Right ventricle myocardium superior (tissue), 1 donor: ENCODE data around the gene PTGS2. TPM values are rescaled to one million over a fixed set of nuclear protein-coding genes. Genes with fewer than 3 reads are reported as not detected.
"Not testable (repeated sequence)": the region's sequence is repeated elsewhere in the genome, so short reads cannot be mapped to it uniquely, and the experiment has no call there.

Experiments
- ATAC-seq: fragments of 200-7000 bp; cut with Tn5 transposase; one replicate; pipeline ENCODE4 v1.9.1; 2020; ENCODE audit warnings: mild to moderate bottlenecking; ENCODE audit not compliant: poor library complexity
- DNase-seq: peaks from one replicate; pipeline ENCODE4 v3.0.0-alpha.2; 2020
- intact Hi-C: fragments of 100-400 bp; cut with DNase I; formaldehyde crosslinking; loops from one replicate; pipeline ENCODE4 v1.11.2; 2022
- total RNA-seq: library from RNA; stranded (reverse); fragmentation: NEBNext Ultra II Directional; extraction: Animal tissue kit (Norgen Biotek cat#: 25700); gene quantifications from one replicate; pipeline ENCODE4 v1.2.1, GENCODE V29; 2021
- donor health status: DM: no; HTN: yes; CAD: no; lungs with severe emphysema.

The PTGS2 gene
- total RNA-seq, 1 donor from 2014 or later = 1.0 TPM

- intact Hi-C loops = no loop called here
- no peak for ATAC-seq
- no peak for DNase-seq
Measured at GRCh38 chr1:186672131-186672530, 8.1 kb downstream of the PTGS2 start.

- intact Hi-C loops = no loop called here
- no peak for ATAC-seq
- DNase-seq = no peak
Measured at GRCh38 chr1:186671136-186671825, 8.9 kb downstream of the PTGS2 start.

GRCh38 chr1:186670297-186671135 lies 9.7 kb downstream of the PTGS2 start:
- intact Hi-C loops = no loop called here
- ATAC-seq = no peak
- DNase-seq = no peak

GRCh38 chr1:186669784-186670183 lies 10.4 kb downstream of the PTGS2 start:
- ATAC-seq, DNase-seq, intact Hi-C loops: not testable (repeated sequence)

- DNase-seq, intact Hi-C loops, ATAC-seq: not testable (repeated sequence)
Measured at GRCh38 chr1:186664217-186664616, 16.0 kb downstream of the PTGS2 start.

- ATAC-seq (no peak), DNase-seq (no peak)
- intact Hi-C loops = no loop called here
Measured at GRCh38 chr1:186662752-186663151, 17.5 kb downstream of the PTGS2 start.

GRCh38 chr1:186659890-186660341 lies 20.3 kb downstream of the PTGS2 start:
- intact Hi-C loops = no loop called here
- DNase-seq (no peak), ATAC-seq (no peak)

- no peak for DNase-seq
- intact Hi-C loops = no loop called here
Measured at GRCh38 chr1:186658999-186659398, 21.2 kb downstream of the PTGS2 start.

GRCh38 chr1:186657481-186657880 lies 22.7 kb downstream of the PTGS2 start:
- intact Hi-C loops = no loop called here
- no peak for ATAC-seq

More at GRCh38 chr1:186658999-186659398, 21.2 kb downstream of the PTGS2 start:
- ATAC-seq = no peak

GRCh38 chr1:186655876-186656275 lies 24.3 kb downstream of the PTGS2 start:
- intact Hi-C loops = no loop called here
- ATAC-seq (no peak), DNase-seq (no peak)

More at GRCh38 chr1:186657481-186657880, 22.7 kb downstream of the PTGS2 start:
- DNase-seq = no peak

- no peak for ATAC-seq
- DNase-seq = no peak
- intact Hi-C loops = no loop called here
Measured at GRCh38 chr1:186654741-186655140, 25.5 kb downstream of the PTGS2 start.

GRCh38 chr1:186653312-186653711 lies 26.9 kb downstream of the PTGS2 start:
- DNase-seq (no peak), ATAC-seq (no peak)
- intact Hi-C loops = no loop called here

GRCh38 chr1:186648613-186649012 lies 31.6 kb downstream of the PTGS2 start:
- ATAC-seq = no peak
- DNase-seq = no peak
- intact Hi-C loops = no loop called here

GRCh38 chr1:186647985-186648384 lies 32.2 kb downstream of the PTGS2 start:
- DNase-seq, intact Hi-C loops, ATAC-seq: not testable (repeated sequence)

GRCh38 chr1:186643614-186644013 lies 36.6 kb downstream of the PTGS2 start:
- intact Hi-C loops = no loop called here
- DNase-seq = no peak
- no peak for ATAC-seq

- DNase-seq, intact Hi-C loops, ATAC-seq: not testable (repeated sequence)
Measured at GRCh38 chr1:186637567-186637966, 42.7 kb downstream of the PTGS2 start.

GRCh38 chr1:186636786-186637185 lies 43.4 kb downstream of the PTGS2 start:
- ATAC-seq (no peak), DNase-seq (no peak)
- intact Hi-C loops = no loop called here

- ATAC-seq (no peak), DNase-seq (no peak)
- intact Hi-C loops = no loop called here
Measured at GRCh38 chr1:186634511-186634910, 45.7 kb downstream of the PTGS2 start.

GRCh38 chr1:186633116-186633515 lies 47.1 kb downstream of the PTGS2 start:
- DNase-seq = no peak
- no peak for ATAC-seq

GRCh38 chr1:186629341-186629740 lies 50.9 kb downstream of the PTGS2 start:
- no peak for ATAC-seq
- intact Hi-C loops = no loop called here

More at GRCh38 chr1:186633116-186633515, 47.1 kb downstream of the PTGS2 start:
- intact Hi-C loops = no loop called here

More at GRCh38 chr1:186629341-186629740, 50.9 kb downstream of the PTGS2 start:
- no peak for DNase-seq
